Measurements from ENCODE around the gene FGD5. TPM values are rescaled to one million over a fixed set of nuclear protein-coding genes. Genes with fewer than 3 reads are reported as not detected.

The FGD5 gene
- total RNA-seq, 1 donor, result under 0.01 TPM

DNA sequence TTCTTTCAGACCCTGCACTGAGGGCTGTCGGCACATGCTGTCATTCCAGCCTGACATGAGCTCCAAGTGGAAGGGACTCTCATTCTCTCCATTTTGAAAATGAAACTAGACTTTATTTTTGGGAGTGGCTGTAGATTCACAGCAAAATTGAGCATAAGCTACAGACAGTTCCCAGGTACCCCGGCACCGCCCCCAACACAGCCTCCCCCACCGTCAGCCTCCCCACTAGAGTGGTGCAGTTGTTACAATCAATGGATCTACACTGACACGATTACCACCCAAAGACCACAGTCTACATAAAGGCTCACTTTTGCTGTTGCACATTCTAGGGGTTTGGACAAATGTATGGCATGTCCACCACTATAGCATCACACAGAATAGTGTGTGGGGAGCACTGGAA, 29.5 kb upstream of the FGD5 start:
- no peak for TF ChIP-seq CTCF (IDR thresholded peaks at IDR 0.05; ENCODE audit: insufficient read depth, low read depth, low read length)
- no peak overlapping the region for H3K4me3 ChIP-seq (ENCODE audit: low read depth, low read length)
- DNase-seq (ENCODE audit: low read depth), result no peak

GRCh38 chr3:14789640-14790285, 29.0 kb upstream of the FGD5 start:
- no peak overlapping the region for H3K4me3 ChIP-seq (ENCODE audit: low read depth, low read length)
- no peak for DNase-seq (ENCODE audit: low read depth)
- TF ChIP-seq CTCF (IDR thresholded peaks at IDR 0.05; ENCODE audit: insufficient read depth, low read depth, low read length), result no peak

DNA sequence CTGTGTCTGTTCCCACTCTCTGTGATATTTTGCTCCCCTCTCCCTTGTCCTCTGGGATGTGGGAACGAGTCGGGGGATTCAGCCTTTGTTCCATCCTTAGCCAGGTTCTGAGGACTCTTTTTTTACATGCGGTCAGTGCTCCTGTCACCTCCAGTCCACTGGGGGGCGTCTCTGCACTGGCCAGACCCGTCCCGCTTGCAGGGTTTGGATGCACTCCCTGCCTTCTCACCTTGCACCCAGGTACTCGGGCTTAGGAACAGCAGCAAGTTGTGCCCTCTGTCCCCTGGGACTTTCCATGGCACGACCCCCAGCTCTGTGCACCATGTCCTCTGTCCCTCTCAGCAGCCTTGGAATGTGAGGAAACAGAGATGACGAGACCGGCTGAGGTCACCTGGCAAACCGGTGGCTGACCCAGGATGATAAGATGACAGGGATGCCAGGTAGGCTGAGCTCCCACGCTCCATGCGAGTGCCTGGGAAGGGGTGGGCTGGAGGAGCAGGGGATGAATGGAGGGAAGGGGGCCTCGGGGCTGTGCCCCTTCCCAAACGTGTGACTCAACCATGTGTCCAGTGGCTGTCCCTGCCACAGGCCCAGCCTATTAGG, 27.3 kb upstream of the FGD5 start:
- DNase-seq (ENCODE audit: low read depth), result peak; percentile 41
- H3K4me3 ChIP-seq (ENCODE audit: low read depth, low read length), result no peak overlapping the region
- TF ChIP-seq CTCF (IDR thresholded peaks at IDR 0.05; ENCODE audit: insufficient read depth, low read depth, low read length), result peak; percentile 79

- TF ChIP-seq CTCF (IDR thresholded peaks at IDR 0.05; ENCODE audit: insufficient read depth, low read depth, low read length), result no peak
- H3K4me3 ChIP-seq (ENCODE audit: low read depth, low read length), result no peak overlapping the region
- DNase-seq (ENCODE audit: low read depth), result no peak
These were observed 26.1 kb upstream of the FGD5 start for GRCh38 chr3:14792691-14793121.

GRCh38 chr3:14793126-14793857, 25.5 kb upstream of the FGD5 start:
- TF ChIP-seq CTCF (IDR thresholded peaks at IDR 0.05; ENCODE audit: insufficient read depth, low read depth, low read length), result no peak
- no peak for DNase-seq (ENCODE audit: low read depth)
- no peak overlapping the region for H3K4me3 ChIP-seq (ENCODE audit: low read depth, low read length)

GRCh38 chr3:14793858-14794234, 24.9 kb upstream of the FGD5 start:
- H3K4me3 ChIP-seq (ENCODE audit: low read depth, low read length), result no peak overlapping the region
- DNase-seq (ENCODE audit: low read depth), result no peak
- TF ChIP-seq CTCF (IDR thresholded peaks at IDR 0.05; ENCODE audit: insufficient read depth, low read depth, low read length), result no peak

Data from fibroblast of villous mesenchyme (primary cell).